Adrenal gland (tissue), 12 donors: ENCODE results near the gene UBAC2. TPM values are rescaled to one million over a fixed set of nuclear protein-coding genes. Genes with fewer than 3 reads are reported as not detected.
A peak's percentile ranks its signal among the peaks of the same experiment; 100 is the strongest.

Experiments used
- DNase-seq, 7 donors: peaks; one replicate each; pipeline ENCODE4 v3.0.0-alpha.2; 2019 to 2020
- H3K27ac ChIP-seq, 5 donors: fragments of 200-600 bp; sonication (generic) in 4 of 5; 1 replicate in 3 of 5; 2 replicates in 2 of 5; pipeline versions ENCODE4 v1.5.1 to v1.8.0; 2016 to 2020; ENCODE audit warnings: mild to moderate bottlenecking in 1 of 5
- H3K27me3 ChIP-seq: fragments of 200-600 bp; 2 replicates; pipeline ENCODE4 v1.8.0; 2021
- H3K36me3 ChIP-seq, 2 donors: fragments of 200-600 bp; replicated peaks in 1 of 2; 1 replicate in 1 of 2; 2 replicates in 1 of 2; pipeline versions ENCODE4 v1.5.1 to v1.8.0; 2018 to 2022
- H3K4me1 ChIP-seq, 2 donors: fragments of 200-600 bp; replicated peaks in 1 of 2; 1 replicate in 1 of 2; 2 replicates in 1 of 2; pipeline versions ENCODE4 v1.5.1 to v1.8.0; 2018 to 2021
- H3K4me3 ChIP-seq, 4 donors: fragments of 200-600 bp; sonication (generic) in 3 of 4; one replicate each; pipeline ENCODE4 v1.5.1; 2016 to 2018
- H3K9me3 ChIP-seq, 3 donors: fragments of 200-600 bp; sonication (generic) in 1 of 3; replicated peaks in 1 of 3; 1 replicate in 2 of 3; 2 replicates in 1 of 3; pipeline versions ENCODE4 v1.5.1 to v1.8.0; 2016 to 2021
- POLR2A ChIP-seq, 2 donors: fragments of 450-650 bp; IDR thresholded peaks; one replicate each; pipeline ENCODE4 v1.6.1; 2017; ENCODE audit warnings: antibody characterized with exemption in 2 of 2, mild to moderate bottlenecking in 2 of 2, moderate library complexity in 1 of 2
- WGBS, 4 donors: extraction: QIAGEN DNeasy Blood & Tissue Kit in 2 of 4; methylation state at CpG; one replicate each; pipeline versions ENCODE4 v1.1.5 to v1.1.7; 2013 to 2017; 5-methylcytosine and 5-hydroxymethylcytosine counted together
- intact Hi-C, 2 donors: fragments of 100-400 bp; cut with DNase I; formaldehyde crosslinking; loops; one replicate each; pipeline versions ENCODE4 v1.14.1 to v1.15.0; 2022 to 2023
- polyA plus RNA-seq, 3 donors: library from polyadenylated mRNA; stranded (reverse); fragments of 200-250 nt in 2 of 3; fragments of 350-450 nt in 1 of 3; fragmentation: Illumina TruSeq in 1 of 3; extraction: RNeasy Lipid Tissue Mini Kit (QIAGEN cat#74804) in 1 of 3; gene quantifications; one replicate each; pipeline ENCODE4 v1.2.3, GENCODE V29; 2013 to 2014
- total RNA-seq, 9 donors: library from RNA; depleted of rRNA in 4 of 9; stranded (reverse); fragments of >200 nt in 4 of 9; fragments of 120-200 nt in 1 of 9; fragmentation: NEBNext Ultra II Directional in 1 of 9; extraction: Animal tissue kit (Norgen Biotek cat#: 25700) in 1 of 9; gene quantifications; one replicate each; pipeline versions ENCODE4 v1.1.0 to v1.2.4, GENCODE V29; 2013 to 2023
- TF ChIP-seq, protein P1 (sequence below), 6 experiments: fragments of 450-650 bp in 4 of 6; fragments of 200-600 bp in 2 of 6; sonication (generic) in 1 of 6; IDR thresholded peaks; 1 replicate in 5 of 6; 2 replicates in 1 of 6; pipeline versions ENCODE4 v1.5.1 to v1.8.0; 2016 to 2021; ENCODE audit warnings: antibody characterized with exemption in 6 of 6, mild to moderate bottlenecking in 2 of 6, moderate library complexity in 1 of 6
- donor health status: healthy with polysubstance abuse.
- donor health status: Bipolar disorder and iron deficiency.
- donor health status: DM: yes; HTN: yes; CAD: no.
- donor health status: DM: no; HTN: no; CAD: no.
- donor health status: DM: no; HTN: no; CAD: no.
- donor health status: DM: yes; HTN: yes; CAD: no.

UBAC2 gene
- total and polyA plus RNA-seq, 12 donors = 46.3 to 67.8 (median 53.5) TPM

GRCh38 chr13:99425485-99426341 lies 225.1 kb downstream of the UBAC2 start:
- no peaks in the 10 kb centered on the region for H3K9me3 ChIP-seq
- peak in 1 of 7 donors; percentile 48 for DNase-seq
- H3K27me3 ChIP-seq = no peaks in the 10 kb centered on the region
- TF ChIP-seq, protein P1, sequence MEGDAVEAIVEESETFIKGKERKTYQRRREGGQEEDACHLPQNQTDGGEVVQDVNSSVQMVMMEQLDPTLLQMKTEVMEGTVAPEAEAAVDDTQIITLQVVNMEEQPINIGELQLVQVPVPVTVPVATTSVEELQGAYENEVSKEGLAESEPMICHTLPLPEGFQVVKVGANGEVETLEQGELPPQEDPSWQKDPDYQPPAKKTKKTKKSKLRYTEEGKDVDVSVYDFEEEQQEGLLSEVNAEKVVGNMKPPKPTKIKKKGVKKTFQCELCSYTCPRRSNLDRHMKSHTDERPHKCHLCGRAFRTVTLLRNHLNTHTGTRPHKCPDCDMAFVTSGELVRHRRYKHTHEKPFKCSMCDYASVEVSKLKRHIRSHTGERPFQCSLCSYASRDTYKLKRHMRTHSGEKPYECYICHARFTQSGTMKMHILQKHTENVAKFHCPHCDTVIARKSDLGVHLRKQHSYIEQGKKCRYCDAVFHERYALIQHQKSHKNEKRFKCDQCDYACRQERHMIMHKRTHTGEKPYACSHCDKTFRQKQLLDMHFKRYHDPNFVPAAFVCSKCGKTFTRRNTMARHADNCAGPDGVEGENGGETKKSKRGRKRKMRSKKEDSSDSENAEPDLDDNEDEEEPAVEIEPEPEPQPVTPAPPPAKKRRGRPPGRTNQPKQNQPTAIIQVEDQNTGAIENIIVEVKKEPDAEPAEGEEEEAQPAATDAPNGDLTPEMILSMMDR (IDR thresholded peaks at IDR 0.05) = no peak
- no peak for TF ChIP-seq POLR2A (IDR thresholded peaks at IDR 0.05)
- no peaks in the 10 kb centered on the region for H3K4me1 ChIP-seq
- no peaks in the 10 kb centered on the region for H3K36me3 ChIP-seq
- 70 to 79% (median 73%) methylated on average over 14 to 18 of the region's 18 CpGs for WGBS, 4 donors
- peak overlapping the region in 2 of 5 donors; percentile 26 to 44 for H3K27ac ChIP-seq
- intact Hi-C loops = no loop called here
- no peak overlapping the region for H3K4me3 ChIP-seq

GRCh38 chr13:99426426-99426825 lies 225.8 kb downstream of the UBAC2 start:
- H3K4me3 ChIP-seq = no peak overlapping the region
- H3K27me3 ChIP-seq = no peaks in the 10 kb centered on the region
- H3K27ac ChIP-seq = no peak overlapping the region
- intact Hi-C loops = no loop called here
- no peaks in the 10 kb centered on the region for H3K4me1 ChIP-seq
- 56 to 73% (median 65%) methylated on average over 7 of the region's 7 CpGs for WGBS, 4 donors
- peak in 2 of 7 donors; percentile 15 to 23 for DNase-seq
- TF ChIP-seq POLR2A (IDR thresholded peaks at IDR 0.05) = no peak
- TF ChIP-seq, protein P1 (IDR thresholded peaks at IDR 0.05) = no peak
- no peaks in the 10 kb centered on the region for H3K9me3 ChIP-seq
- H3K36me3 ChIP-seq = no peaks in the 10 kb centered on the region

DNA sequence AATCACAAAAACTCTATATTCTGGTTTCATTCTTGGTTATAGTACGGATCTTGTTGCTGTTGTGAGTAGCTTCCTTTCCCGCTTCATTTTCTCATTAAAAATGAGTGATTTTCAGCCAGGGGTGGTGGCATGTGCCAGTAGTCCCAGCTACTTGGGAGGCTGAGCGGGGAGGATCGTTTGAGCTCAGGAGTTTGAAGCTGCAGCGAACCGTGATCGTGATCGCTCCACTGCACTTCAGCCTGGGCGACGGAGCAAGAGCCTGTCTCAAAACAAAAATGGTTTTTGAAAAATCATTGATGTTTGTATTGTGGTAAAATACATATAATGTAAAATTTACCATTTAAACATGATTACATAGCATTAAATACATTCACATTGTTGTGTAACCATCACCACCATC lies 229.0 kb downstream of the UBAC2 start:
- no peak for DNase-seq
- H3K36me3 ChIP-seq = no peaks in the 10 kb centered on the region
- intact Hi-C loops = loop anchor here in 1 of 2 donors (10.0 kb wide), 1 partner anchor 45 kb away; no protein-coding TSS in a partner anchor
- H3K9me3 ChIP-seq = no peaks in the 10 kb centered on the region
- no peaks in the 10 kb centered on the region for H3K27me3 ChIP-seq
- no peak overlapping the region for H3K4me3 ChIP-seq
- H3K4me1 ChIP-seq = peaks cover 0 to 15% of the 10 kb centered on the region in 2 donors
- H3K27ac ChIP-seq = no peak overlapping the region
- 92 to 97% (median 94%) methylated on average over 10 of the region's 10 CpGs for WGBS, 4 donors
- no peak for TF ChIP-seq POLR2A (IDR thresholded peaks at IDR 0.05)
- TF ChIP-seq, protein P1 (IDR thresholded peaks at IDR 0.05) = no peak

GRCh38 chr13:99431927-99432608 lies 231.4 kb downstream of the UBAC2 start:
- WGBS, 4 donors = 60 to 75% (median 66%) methylated on average over 10 to 18 of the region's 18 CpGs
- no peaks in the 10 kb centered on the region for H3K9me3 ChIP-seq
- intact Hi-C loops = loop anchor here in 1 of 2 donors (10.0 kb wide), 1 partner anchor 47 kb away; no protein-coding TSS in a partner anchor
- peaks cover 0 to 15% of the 10 kb centered on the region in 2 donors for H3K4me1 ChIP-seq
- peak overlapping the region in 3 of 5 donors; percentile 12 to 87 (median 60) for H3K27ac ChIP-seq
- H3K4me3 ChIP-seq = peak overlapping the region in 1 of 4 donors; percentile 27
- no peaks in the 10 kb centered on the region for H3K36me3 ChIP-seq
- no peak for TF ChIP-seq POLR2A (IDR thresholded peaks at IDR 0.05)
- TF ChIP-seq, protein P1 (IDR thresholded peaks at IDR 0.05) = no peak
- peak in 1 of 7 donors; percentile 47 for DNase-seq
- no peaks in the 10 kb centered on the region for H3K27me3 ChIP-seq
